Uterus (tissue), 4 donors: ENCODE data around the gene CHIC2. TPM values are rescaled to one million over a fixed set of nuclear protein-coding genes. Genes with fewer than 3 reads are reported as not detected.

Experiments
- DNase-seq, 2 donors: peaks; one replicate each; pipeline ENCODE4 v3.0.0-alpha.2; 2019 to 2020
- H3K27ac ChIP-seq, 2 donors: fragments of 200-600 bp; sonication (generic); 1 replicate in 1 of 2; 2 replicates in 1 of 2; pipeline ENCODE4 v1.5.1; 2016 to 2018
- H3K27me3 ChIP-seq, 2 donors: fragments of 200-600 bp; sonication (generic); one replicate each; pipeline ENCODE4 v1.5.1; 2018 to 2019; ENCODE audit warnings: control low read depth in 1 of 2
- H3K36me3 ChIP-seq, 2 donors: fragments of 200-600 bp; sonication (generic); one replicate each; pipeline ENCODE4 v1.5.1; 2019; ENCODE audit warnings: control low read depth in 1 of 2
- H3K4me1 ChIP-seq, 2 donors: fragments of 200-600 bp; sonication (generic); one replicate each; pipeline ENCODE4 v1.5.1; 2018 to 2019; ENCODE audit warnings: control low read depth in 1 of 2
- H3K4me3 ChIP-seq, 2 donors: fragments of 200-600 bp; sonication (generic); 1 replicate in 1 of 2; 2 replicates in 1 of 2; pipeline ENCODE4 v1.5.1; 2018 to 2019; ENCODE audit warnings: mild to moderate bottlenecking in 1 of 2
- H3K9me3 ChIP-seq, 2 donors: fragments of 200-600 bp; sonication (generic); one replicate each; pipeline ENCODE4 v1.5.1; 2019; ENCODE audit warnings: control low read depth in 1 of 2
- CTCF ChIP-seq, 4 experiments: fragments of 200-600 bp in 2 of 4; fragments of 450-650 bp in 2 of 4; sonication (generic) in 2 of 4; IDR thresholded peaks; one replicate each; pipeline ENCODE4 v1.5.1; 2016 to 2019; ENCODE audit warnings: antibody characterized with exemption in 4 of 4, mild to moderate bottlenecking in 2 of 4, moderate library complexity in 1 of 4
- POLR2A ChIP-seq, 2 donors: fragments of 450-650 bp; IDR thresholded peaks; one replicate each; pipeline ENCODE4 v1.6.1; 2016; ENCODE audit warnings: antibody characterized with exemption in 2 of 2, mild to moderate bottlenecking in 1 of 2, moderate library complexity in 1 of 2
- intact Hi-C: fragments of 100-400 bp; cut with DNase I; formaldehyde crosslinking; loops from one replicate; pipeline ENCODE4 v1.15.1; 2023; ENCODE audit warnings: low total_unique reads
- total RNA-seq, 4 donors: library from RNA; depleted of rRNA in 3 of 4; stranded (reverse); fragments of >200 nt in 3 of 4; gene quantifications; one replicate each; pipeline versions ENCODE4 v1.1.0 to v1.2.4, GENCODE V29; 2014 to 2023
- donor health status: DM: yes; HTN: yes; CAD: no.

CHIC2 gene
- total RNA-seq, 4 donors from 2014 or later = 26.0 to 80.2 (median 52.8) TPM

DNA sequence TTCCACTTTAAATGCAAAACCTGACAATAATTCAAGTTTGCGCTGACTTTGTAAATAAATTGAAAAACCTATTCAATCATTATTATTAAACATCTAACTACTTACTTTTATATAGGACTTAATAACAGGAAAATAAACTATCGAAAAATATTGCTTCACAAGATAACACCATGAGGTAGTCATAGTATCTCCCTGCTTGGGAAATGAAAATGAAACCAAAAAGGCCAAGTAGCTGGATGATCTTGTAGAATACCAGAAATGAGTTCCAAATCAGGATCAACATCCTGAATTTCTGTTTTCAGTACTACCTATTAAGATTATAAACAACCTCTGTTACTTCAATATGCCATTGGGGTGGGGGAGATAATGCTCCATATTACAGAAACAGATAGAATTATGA, 58.9 kb downstream of the CHIC2 start:
- Histone ChIP-seq H3K4me3 (no peak overlapping the region), H3K27me3 (no peaks in the 10 kb centered on the region), H3K9me3 (no peaks in the 10 kb centered on the region), H3K36me3 (no peaks in the 10 kb centered on the region), H3K27ac (peak overlapping the region in 1 of 2 donors; percentile 8), H3K4me1 (no peaks in the 10 kb centered on the region)
- no peak for DNase-seq
- intact Hi-C loops = no loop called here
- TF ChIP-seq CTCF (IDR thresholded peaks at IDR 0.05) (no peak), POLR2A (IDR thresholded peaks at IDR 0.05) (no peak)

DNA sequence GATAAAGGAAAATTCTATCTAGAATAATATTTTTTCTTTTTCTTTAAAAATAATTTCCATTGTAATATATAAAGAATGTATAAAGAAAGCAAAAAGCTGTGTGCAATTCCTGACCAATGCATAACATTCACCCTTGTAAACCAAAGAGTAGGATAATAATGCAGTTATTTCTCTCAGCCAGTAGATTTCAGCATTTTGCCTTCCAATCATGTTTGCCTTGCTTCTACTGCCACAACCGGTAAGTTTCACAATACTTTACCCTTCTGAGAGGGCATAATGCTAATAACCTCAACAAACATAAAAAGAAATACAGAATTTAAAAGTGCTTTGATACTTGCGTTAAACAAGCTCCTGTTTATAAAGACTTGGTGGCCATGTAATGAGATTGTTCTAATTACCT, 59.9 kb downstream of the CHIC2 start:
- no peaks in the 10 kb centered on the region for H3K36me3 ChIP-seq
- no peak overlapping the region for H3K27ac ChIP-seq
- no peak overlapping the region for H3K4me3 ChIP-seq
- intact Hi-C loops = no loop called here
- DNase-seq = no peak
- H3K4me1 ChIP-seq = no peaks in the 10 kb centered on the region
- H3K27me3 ChIP-seq = no peaks in the 10 kb centered on the region
- TF ChIP-seq POLR2A (IDR thresholded peaks at IDR 0.05) (no peak), CTCF (IDR thresholded peaks at IDR 0.05) (no peak)
- no peaks in the 10 kb centered on the region for H3K9me3 ChIP-seq

DNA sequence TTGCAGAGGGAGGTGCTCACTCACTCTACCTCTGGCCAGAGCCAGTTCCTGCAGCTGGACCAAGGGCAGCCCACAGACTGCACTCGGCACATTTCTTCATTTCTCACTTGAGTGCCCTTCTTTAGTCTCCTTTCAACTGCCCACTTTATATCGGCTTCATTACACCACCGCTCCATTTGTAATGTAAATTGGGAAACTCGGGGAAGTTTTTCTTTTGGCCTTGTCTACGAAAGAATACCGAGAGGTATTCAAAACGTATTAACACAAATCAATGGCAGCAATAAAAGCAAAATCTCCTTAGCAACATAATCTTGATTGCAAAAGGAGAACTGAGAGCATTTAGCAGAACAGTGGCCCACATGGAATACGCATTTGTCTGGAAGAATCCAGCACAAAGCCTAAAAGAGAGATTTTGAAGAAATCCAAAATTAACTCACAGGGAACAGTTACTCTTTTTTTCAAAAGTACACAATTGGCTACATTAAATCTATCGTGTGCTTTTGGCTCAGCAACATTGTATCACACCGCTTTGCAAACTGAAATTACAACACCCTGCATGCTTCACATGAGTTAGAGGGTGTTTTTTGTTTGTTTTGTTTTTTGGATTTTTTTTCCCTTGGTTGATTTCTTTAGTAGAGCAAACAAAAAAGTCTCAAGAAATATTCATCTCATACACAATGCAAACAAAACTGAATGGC, 62.6 kb downstream of the CHIC2 start:
- DNase-seq = no peak
- intact Hi-C loops = no loop called here

GRCh38 chr4:53997898-53998297, 66.5 kb downstream of the CHIC2 start:
- Histone ChIP-seq H3K4me3 (no peak overlapping the region), H3K9me3 (no peaks in the 10 kb centered on the region), H3K4me1 (no peaks in the 10 kb centered on the region), H3K27ac (no peak overlapping the region), H3K27me3 (no peaks in the 10 kb centered on the region), H3K36me3 (no peaks in the 10 kb centered on the region)
- intact Hi-C loops = no loop called here
- no peak for TF ChIP-seq POLR2A (IDR thresholded peaks at IDR 0.05)
- no peak for TF ChIP-seq CTCF (IDR thresholded peaks at IDR 0.05)
- DNase-seq = no peak

More for the DNA sequence above, 62.6 kb downstream of the CHIC2 start:
- Histone ChIP-seq H3K4me3 (no peak overlapping the region), H3K27me3 (no peaks in the 10 kb centered on the region), H3K36me3 (no peaks in the 10 kb centered on the region), H3K9me3 (no peaks in the 10 kb centered on the region), H3K4me1 (no peaks in the 10 kb centered on the region), H3K27ac (no peak overlapping the region)
- TF ChIP-seq POLR2A (IDR thresholded peaks at IDR 0.05) = no peak
- TF ChIP-seq CTCF (IDR thresholded peaks at IDR 0.05) = no peak

GRCh38 chr4:53994382-53995102, 69.9 kb downstream of the CHIC2 start:
- H3K36me3 ChIP-seq = no peaks in the 10 kb centered on the region
- intact Hi-C loops = no loop called here
- no peak for DNase-seq

More at GRCh38 chr4:53994382-53995102, 69.9 kb downstream of the CHIC2 start:
- Histone ChIP-seq H3K4me3 (no peak overlapping the region), H3K4me1 (no peaks in the 10 kb centered on the region), H3K9me3 (no peaks in the 10 kb centered on the region), H3K27me3 (no peaks in the 10 kb centered on the region), H3K27ac (no peak overlapping the region)
- TF ChIP-seq CTCF (IDR thresholded peaks at IDR 0.05) (no peak), POLR2A (IDR thresholded peaks at IDR 0.05) (no peak)
